Cardiac fibroblast (primary cell): ENCODE results near the gene NR1D2.

Source experiments
- DNase-seq, 2 donors: peaks; one replicate each; pipeline versions ENCODE4 v3.0.0 to v3.0.0-alpha.2; 2010; ENCODE audit warnings: low read depth in 2 of 2
- H3K4me3 ChIP-seq, 2 donors: replicated peaks in 1 of 2; 1 replicate in 1 of 2; 2 replicates in 1 of 2; pipeline ENCODE4 v1.5.1; 2011; ENCODE audit warnings: low read depth in 2 of 2, low read length in 2 of 2, mild to moderate bottlenecking in 2 of 2, moderate library complexity in 1 of 2
- CTCF ChIP-seq: IDR thresholded peaks from one replicate; pipeline ENCODE4 v1.5.1; 2011; ENCODE audit warnings: low read depth, mild to moderate bottlenecking, low read length, inconsistent platforms

The NR1D2 gene

GRCh38 chr3:23944007-23944783, 891 bp upstream of the NR1D2 start:
- DNase-seq: no peak
- peak overlapping the region; percentile 74 to 79 for H3K4me3 ChIP-seq
- no peak for TF ChIP-seq CTCF

GRCh38 chr3:23945663-23945912, 502 bp downstream of the NR1D2 start:
- TF ChIP-seq CTCF: no peak
- no peak for DNase-seq

GRCh38 chr3:23945913-23946687, 1.0 kb downstream of the NR1D2 start:
- no peak for TF ChIP-seq CTCF
- H3K4me3 ChIP-seq: peak overlapping the region; percentile 68 to 80
- DNase-seq: peak; percentile 97 to 98

More at GRCh38 chr3:23945663-23945912, 502 bp downstream of the NR1D2 start:
- peak overlapping the region; percentile 52 to 74 for H3K4me3 ChIP-seq

- peak in 1 of 2 donors; percentile 55 for DNase-seq
- no peak overlapping the region for H3K4me3 ChIP-seq
- no peak for TF ChIP-seq CTCF
These were observed 3.7 kb downstream of the NR1D2 start for GRCh38 chr3:23948761-23949160.

GRCh38 chr3:23949784-23950183, 4.7 kb downstream of the NR1D2 start:
- no peak overlapping the region for H3K4me3 ChIP-seq
- no peak for TF ChIP-seq CTCF
- no peak for DNase-seq

- no peak overlapping the region for H3K4me3 ChIP-seq
- TF ChIP-seq CTCF: no peak
These were observed 5.2 kb downstream of the NR1D2 start for GRCh38 chr3:23950293-23950692.

More at GRCh38 chr3:23950293-23950692, 5.2 kb downstream of the NR1D2 start:
- no peak for DNase-seq
